D721Med (cell line): ENCODE measurements around the gene CCR5AS.

Source experiments
- DNase-seq: peaks from one replicate; pipeline ENCODE4 v3.0.0; 2011; ENCODE audit warnings: low spot score; ENCODE audit not compliant: insufficient read length
- FAIRE-seq: peaks from 2 replicates; lab custom pipeline; 2011; peaks lifted over from hg19 to GRCh38; lab: Jason Lieb, UNC
- TF ChIP-seq, protein P1 (sequence below): IDR thresholded peaks from 2 replicates; pipeline ENCODE4 v1.5.1; 2012; ENCODE audit warnings: mild to moderate bottlenecking, control low read depth; ENCODE audit not compliant: insufficient read depth; ENCODE audit errors: missing control alignments

Gene CCR5AS

GRCh38 chr3:46416125-46416810, 9.4 kb upstream of the CCR5AS start:
- no peak for FAIRE-seq
- DNase-seq = no peak

DNA sequence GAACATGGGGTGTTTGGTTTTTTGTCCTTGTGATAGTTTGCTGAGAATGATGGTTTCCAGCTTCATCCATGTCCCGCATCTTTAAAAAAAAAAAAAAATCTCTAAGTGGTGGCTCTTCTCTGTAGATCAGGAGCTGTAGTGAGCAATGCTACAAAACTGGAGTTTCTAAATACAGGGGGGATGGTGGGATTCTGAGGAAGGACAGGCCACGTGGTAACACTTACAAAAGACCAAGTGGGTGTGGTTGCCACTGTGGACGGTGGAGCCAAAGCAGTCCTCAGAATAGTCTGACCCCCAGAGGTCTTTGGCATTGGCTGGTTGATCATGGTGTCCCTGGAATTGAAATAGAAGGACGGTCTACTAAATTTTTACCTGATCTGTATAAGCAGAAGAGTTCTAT, 7.9 kb upstream of the CCR5AS start:
- TF ChIP-seq, protein P1, sequence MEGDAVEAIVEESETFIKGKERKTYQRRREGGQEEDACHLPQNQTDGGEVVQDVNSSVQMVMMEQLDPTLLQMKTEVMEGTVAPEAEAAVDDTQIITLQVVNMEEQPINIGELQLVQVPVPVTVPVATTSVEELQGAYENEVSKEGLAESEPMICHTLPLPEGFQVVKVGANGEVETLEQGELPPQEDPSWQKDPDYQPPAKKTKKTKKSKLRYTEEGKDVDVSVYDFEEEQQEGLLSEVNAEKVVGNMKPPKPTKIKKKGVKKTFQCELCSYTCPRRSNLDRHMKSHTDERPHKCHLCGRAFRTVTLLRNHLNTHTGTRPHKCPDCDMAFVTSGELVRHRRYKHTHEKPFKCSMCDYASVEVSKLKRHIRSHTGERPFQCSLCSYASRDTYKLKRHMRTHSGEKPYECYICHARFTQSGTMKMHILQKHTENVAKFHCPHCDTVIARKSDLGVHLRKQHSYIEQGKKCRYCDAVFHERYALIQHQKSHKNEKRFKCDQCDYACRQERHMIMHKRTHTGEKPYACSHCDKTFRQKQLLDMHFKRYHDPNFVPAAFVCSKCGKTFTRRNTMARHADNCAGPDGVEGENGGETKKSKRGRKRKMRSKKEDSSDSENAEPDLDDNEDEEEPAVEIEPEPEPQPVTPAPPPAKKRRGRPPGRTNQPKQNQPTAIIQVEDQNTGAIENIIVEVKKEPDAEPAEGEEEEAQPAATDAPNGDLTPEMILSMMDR = no peak
- FAIRE-seq = no peak
- no peak for DNase-seq

More at GRCh38 chr3:46416125-46416810, 9.4 kb upstream of the CCR5AS start:
- TF ChIP-seq, protein P1 = no peak

DNA sequence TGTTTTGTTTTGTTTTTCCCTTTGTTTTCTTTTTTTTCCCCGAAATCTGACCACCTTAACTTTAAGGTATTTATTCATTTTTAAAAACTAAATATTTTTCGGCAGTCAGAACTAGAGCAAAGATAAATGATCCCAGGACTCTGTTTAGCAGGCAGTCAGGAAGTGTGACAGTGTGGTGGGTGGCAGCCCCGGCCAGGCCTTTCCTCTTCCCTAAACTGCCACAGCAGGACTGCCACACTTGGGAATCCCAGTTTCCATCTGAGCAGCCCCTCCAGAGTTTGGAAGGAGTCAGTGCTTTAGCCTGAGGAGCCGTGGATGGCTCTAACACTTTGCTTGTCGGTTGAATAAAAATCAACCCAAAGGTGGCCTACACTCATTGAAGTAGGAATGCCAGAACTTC, 7.1 kb upstream of the CCR5AS start:
- no peak for DNase-seq
- FAIRE-seq = no peak
- TF ChIP-seq, protein P1 = no peak

- DNase-seq (no peak), FAIRE-seq (no peak)
- TF ChIP-seq, protein P1 = no peak
These were observed 6.0 kb upstream of the CCR5AS start for GRCh38 chr3:46412786-46413298.

GRCh38 chr3:46411271-46411670, 4.4 kb upstream of the CCR5AS start:
- DNase-seq (no peak), FAIRE-seq (no peak)
- TF ChIP-seq, protein P1 = no peak

DNA sequence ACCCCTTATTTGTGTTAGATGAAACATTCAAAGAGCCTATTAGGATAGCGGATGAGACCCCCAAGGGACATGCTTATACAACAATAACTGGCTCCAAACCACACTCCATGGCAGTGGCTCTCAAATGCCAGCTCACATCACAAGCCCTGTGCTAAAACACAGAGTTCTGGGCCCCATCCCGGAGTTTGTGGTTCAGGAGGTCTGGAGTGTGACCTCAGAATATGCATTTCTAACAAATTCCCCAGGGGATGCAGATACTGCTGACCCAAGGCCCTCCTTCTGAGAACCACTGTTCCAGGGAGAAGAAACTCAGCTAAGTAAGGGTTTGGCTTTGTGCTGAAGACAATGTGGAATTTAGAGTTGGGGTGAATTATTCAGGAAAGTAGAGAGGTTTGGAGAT, 3.8 kb upstream of the CCR5AS start:
- FAIRE-seq (no peak), DNase-seq (no peak)
- TF ChIP-seq, protein P1 = no peak
